Measurements from ENCODE around the gene WHRN.

The WHRN gene

GRCh38 chr9:114526807-114527206 lies 21.5 kb upstream of the WHRN start:
- ChIA-PET CTCF (interaction anchor here (0.9 to 3.0 kb wide), 5 partner anchors 8 to 419 kb away, joined by 3 to 14 read pairs (median 3); no protein-coding TSS in a partner anchor), POLR2A (no interaction called here)
- no peak for DNase-seq (ENCODE audit: extremely low spot score)
- TF ChIP-seq, protein P1, sequence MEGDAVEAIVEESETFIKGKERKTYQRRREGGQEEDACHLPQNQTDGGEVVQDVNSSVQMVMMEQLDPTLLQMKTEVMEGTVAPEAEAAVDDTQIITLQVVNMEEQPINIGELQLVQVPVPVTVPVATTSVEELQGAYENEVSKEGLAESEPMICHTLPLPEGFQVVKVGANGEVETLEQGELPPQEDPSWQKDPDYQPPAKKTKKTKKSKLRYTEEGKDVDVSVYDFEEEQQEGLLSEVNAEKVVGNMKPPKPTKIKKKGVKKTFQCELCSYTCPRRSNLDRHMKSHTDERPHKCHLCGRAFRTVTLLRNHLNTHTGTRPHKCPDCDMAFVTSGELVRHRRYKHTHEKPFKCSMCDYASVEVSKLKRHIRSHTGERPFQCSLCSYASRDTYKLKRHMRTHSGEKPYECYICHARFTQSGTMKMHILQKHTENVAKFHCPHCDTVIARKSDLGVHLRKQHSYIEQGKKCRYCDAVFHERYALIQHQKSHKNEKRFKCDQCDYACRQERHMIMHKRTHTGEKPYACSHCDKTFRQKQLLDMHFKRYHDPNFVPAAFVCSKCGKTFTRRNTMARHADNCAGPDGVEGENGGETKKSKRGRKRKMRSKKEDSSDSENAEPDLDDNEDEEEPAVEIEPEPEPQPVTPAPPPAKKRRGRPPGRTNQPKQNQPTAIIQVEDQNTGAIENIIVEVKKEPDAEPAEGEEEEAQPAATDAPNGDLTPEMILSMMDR (IDR thresholded peaks at IDR 0.05; ENCODE audit: control extremely low read depth, extremely low read depth, low read depth, missing control alignments): no peak

- TF ChIP-seq, protein P1 (IDR thresholded peaks at IDR 0.05; ENCODE audit: control extremely low read depth, extremely low read depth, low read depth, missing control alignments): no peak
- no peak for DNase-seq (ENCODE audit: extremely low spot score)
- ChIA-PET POLR2A (no interaction called here), CTCF (interaction anchor here (0.9 to 3.0 kb wide), 4 partner anchors 9 to 128 kb away, joined by 3 to 14 read pairs (median 4); no protein-coding TSS in a partner anchor)
These were observed 20.2 kb upstream of the WHRN start for GRCh38 chr9:114525513-114525912.

GRCh38 chr9:114524247-114524681 lies 19.0 kb upstream of the WHRN start:
- POLR2A ChIA-PET: no interaction called here
- DNase-seq (ENCODE audit: extremely low spot score): no peak
- CTCF ChIA-PET: no interaction called here
- TF ChIP-seq, protein P1 (IDR thresholded peaks at IDR 0.05; ENCODE audit: control extremely low read depth, extremely low read depth, low read depth, missing control alignments): no peak

DNA sequence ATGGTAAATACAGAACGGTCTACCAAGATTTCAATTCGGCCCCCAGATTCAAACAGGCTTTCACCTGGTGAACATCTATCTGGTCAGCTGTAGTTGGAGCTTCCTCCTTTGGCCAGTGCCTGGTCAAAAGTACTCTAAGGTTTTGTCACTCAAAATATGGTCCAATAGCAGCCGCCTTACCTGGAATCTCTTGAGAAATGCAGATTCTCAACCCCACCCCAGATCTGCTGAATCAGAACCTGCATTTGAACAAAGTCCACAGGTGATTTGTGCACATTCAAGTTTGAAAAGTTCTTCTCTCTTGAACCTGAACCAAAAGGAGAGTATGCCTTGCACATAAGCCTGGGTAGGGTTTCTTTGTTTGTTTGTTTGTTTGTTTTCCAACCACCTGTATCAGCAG lies 17.6 kb upstream of the WHRN start:
- TF ChIP-seq, protein P1 (IDR thresholded peaks at IDR 0.05; ENCODE audit: control extremely low read depth, extremely low read depth, low read depth, missing control alignments): no peak
- ChIA-PET POLR2A (no interaction called here), CTCF (interaction anchor here (1.0 to 5.1 kb wide), 3 partner anchors 15 to 130 kb away, joined by 3 to 26 read pairs (median 6); no protein-coding TSS in a partner anchor)
- no peak for DNase-seq (ENCODE audit: extremely low spot score)

DNA sequence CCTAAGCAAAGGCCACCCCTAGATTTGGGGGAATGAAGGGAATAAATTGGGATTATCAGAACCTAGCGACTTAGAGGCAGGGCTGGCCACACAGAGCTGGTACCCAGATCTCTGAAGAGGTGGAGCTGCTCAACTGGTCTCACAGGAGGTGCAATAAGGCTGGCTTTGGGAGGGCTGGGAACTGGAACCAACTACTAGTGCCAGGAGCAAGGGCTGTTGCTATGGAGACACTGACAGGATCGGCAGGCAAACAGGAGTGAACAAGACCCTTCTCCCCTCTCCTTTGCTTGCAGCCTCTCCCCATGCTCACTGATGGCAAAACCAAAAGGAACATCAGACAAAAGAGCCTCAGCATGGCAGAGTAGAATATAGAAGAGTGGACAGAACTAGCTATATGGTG lies 17.0 kb upstream of the WHRN start:
- CTCF ChIA-PET: interaction anchor here (1.0 to 5.1 kb wide), 4 partner anchors 14 to 131 kb away, joined by 3 to 26 read pairs (median 4); no protein-coding TSS in a partner anchor

GRCh38 chr9:114521846-114522245 lies 16.6 kb upstream of the WHRN start:
- CTCF ChIA-PET: interaction anchor here (1.0 to 5.1 kb wide), 4 partner anchors 14 to 131 kb away, joined by 3 to 26 read pairs (median 4); no protein-coding TSS in a partner anchor
- TF ChIP-seq, protein P1 (IDR thresholded peaks at IDR 0.05; ENCODE audit: control extremely low read depth, extremely low read depth, low read depth, missing control alignments): no peak
- POLR2A ChIA-PET: no interaction called here
- DNase-seq (ENCODE audit: extremely low spot score): no peak

More for the DNA sequence above, 17.0 kb upstream of the WHRN start:
- TF ChIP-seq, protein P1 (IDR thresholded peaks at IDR 0.05; ENCODE audit: control extremely low read depth, extremely low read depth, low read depth, missing control alignments): no peak
- DNase-seq (ENCODE audit: extremely low spot score): no peak
- POLR2A ChIA-PET: no interaction called here

All from GM10248 (cell line).